ENCODE data around the gene MRC1.

- TF ChIP-seq CTCF (conservative IDR thresholded peaks at IDR 0.05; ENCODE audit: low read length) (no peak), EZH2phosphoT487 (IDR thresholded peaks at IDR 0.05; ENCODE audit: borderline replicate concordance) (no peak)
These were observed 112.2 kb downstream of the MRC1 start for GRCh38 chr10:17921378-17921777.

Data from Loucy (cell line).